IMR-90 (cell line): ENCODE measurements around the gene SARS1. TPM values are rescaled to one million over a fixed set of nuclear protein-coding genes. Genes with fewer than 3 reads are reported as not detected.

Source experiments
- ATAC-seq: fragments of 200-7000 bp; cut with Tn5 transposase; 2 replicates; pipeline ENCODE4 v1.9.1; 2020; ENCODE audit warnings: low read depth, mild to moderate bottlenecking, moderate library complexity
- BruUV-seq: library from RNA; stranded (reverse); fragments of 400-500 nt; replicated peaks from 2 replicates; lab custom pipeline; 2021; lab: Mats Ljungman, UMichigan
- CTCF ChIA-PET: fragments of 300-600 bp; formaldehyde crosslinking; extraction: SDS; loops from one replicate; lab custom pipeline; 2021; ENCODE audit warnings: antibody characterized with exemption; lab: Yijun Ruan, JAX
- POLR2A ChIA-PET: fragments of 300-600 bp; sonication (Branson Sonifier 250); formaldehyde crosslinking; loops from one replicate; lab custom pipeline; 2022; ENCODE audit warnings: antibody characterized with exemption; ENCODE audit not compliant: unreplicated experiment; lab: Charles Lee
- DNase-seq: peaks from one replicate; pipeline ENCODE4 v3.0.0; 2013
- H2AFZ ChIP-seq: replicated peaks from 2 replicates; pipeline ENCODE3; 2013; ENCODE audit warnings: low read length, mild to moderate bottlenecking; ENCODE audit not compliant: poor library complexity
- H2AK5ac ChIP-seq: 2 replicates; pipeline ENCODE4 v1.6.1; 2013; ENCODE audit warnings: low read depth, low read length, inconsistent platforms
- H2AK9ac ChIP-seq: replicated peaks from 2 replicates; pipeline ENCODE3; 2013; ENCODE audit warnings: mild to moderate bottlenecking, low read depth, low read length, moderate library complexity; ENCODE audit not compliant: poor library complexity
- H2BK120ac ChIP-seq: 2 replicates; pipeline ENCODE4 v1.6.1; 2013; ENCODE audit warnings: low read depth, low read length, inconsistent platforms
- H2BK15ac ChIP-seq: 3 replicates; pipeline ENCODE4 v1.6.1; 2013; ENCODE audit warnings: low read depth, low read length, inconsistent platforms
- H2BK20ac ChIP-seq: 2 replicates; pipeline ENCODE4 v1.6.1; 2013; ENCODE audit warnings: low read depth, mild to moderate bottlenecking, inconsistent platforms, low read length, moderate library complexity
- H2BK5ac ChIP-seq: 2 replicates; pipeline ENCODE4 v1.6.1; 2013; ENCODE audit warnings: mild to moderate bottlenecking, low read depth, low read length, inconsistent platforms; ENCODE audit not compliant: poor library complexity, severe bottlenecking
- H3K14ac ChIP-seq: replicated peaks from 2 replicates; pipeline ENCODE4 v1.6.1; 2013; ENCODE audit warnings: low read depth, low read length, inconsistent platforms
- H3K18ac ChIP-seq: 2 replicates; pipeline ENCODE4 v1.6.1; 2013; ENCODE audit warnings: low read depth, low read length, control low read depth
- H3K23ac ChIP-seq: 2 replicates; pipeline ENCODE4 v1.6.1; 2013; ENCODE audit warnings: low read depth, low read length, inconsistent platforms
- H3K27ac ChIP-seq: 2 replicates; pipeline ENCODE4 v1.5.1; 2013; ENCODE audit warnings: mild to moderate bottlenecking, control low read depth, low read length; ENCODE audit not compliant: insufficient read depth
- H3K27me3 ChIP-seq: 2 replicates; pipeline ENCODE4 v1.6.1; 2013; ENCODE audit warnings: low read length; ENCODE audit not compliant: control insufficient read depth, insufficient read depth
- H3K36me3 ChIP-seq: 2 replicates; pipeline ENCODE4 v1.6.1; 2013; ENCODE audit warnings: low read length, mixed read lengths; ENCODE audit not compliant: control insufficient read depth, insufficient read depth
- H3K4ac ChIP-seq: 2 replicates; pipeline ENCODE4 v1.6.1; 2013; ENCODE audit warnings: low read depth, low read length, inconsistent platforms
- H3K4me1 ChIP-seq: 2 replicates; pipeline ENCODE4 v1.6.1; 2013; ENCODE audit warnings: low read length, mixed read lengths; ENCODE audit not compliant: control insufficient read depth, insufficient read depth
- H3K4me2 ChIP-seq: 2 replicates; pipeline ENCODE4 v1.6.1; 2013; ENCODE audit warnings: low read depth, mild to moderate bottlenecking, control low read depth, low read length, moderate library complexity
- H3K4me3 ChIP-seq: 2 replicates; pipeline ENCODE4 v1.5.1; 2013; ENCODE audit warnings: low read depth, mild to moderate bottlenecking, control low read depth, low read length, moderate library complexity; ENCODE audit not compliant: insufficient read depth
- H3K56ac ChIP-seq: 2 replicates; pipeline ENCODE4 v1.6.1; 2013; ENCODE audit warnings: low read length, inconsistent platforms; ENCODE audit not compliant: insufficient read depth; ENCODE audit errors: extremely low read depth
- H3K79me1 ChIP-seq, 2 experiments: 2 replicates each; pipeline ENCODE4 v1.6.1; 2013; ENCODE audit warnings: low read length in 2 of 2, inconsistent platforms in 1 of 2, low read depth in 1 of 2
- H3K9ac ChIP-seq: 2 replicates; pipeline ENCODE4 v1.6.1; 2013; ENCODE audit warnings: low read depth, low read length, control low read depth
- H3K9me1 ChIP-seq: 2 replicates; pipeline ENCODE4 v1.6.1; 2013; ENCODE audit warnings: low read length, inconsistent platforms; ENCODE audit not compliant: insufficient read depth
- H3K9me3 ChIP-seq: 2 replicates; pipeline ENCODE4 v1.6.1; 2013; ENCODE audit warnings: low read length; ENCODE audit not compliant: control insufficient read depth, insufficient read depth
- H4K20me1 ChIP-seq: 2 replicates; pipeline ENCODE4 v1.6.1; 2013; ENCODE audit warnings: low read length, inconsistent platforms; ENCODE audit not compliant: insufficient read depth
- H4K5ac ChIP-seq: 2 replicates; pipeline ENCODE4 v1.6.1; 2013; ENCODE audit warnings: mild to moderate bottlenecking, low read depth, low read length, control low read depth
- H4K8ac ChIP-seq, 2 experiments: 2 replicates each; pipeline ENCODE4 v1.6.1; 2013; ENCODE audit warnings: low read depth in 2 of 2, low read length in 2 of 2, control low read depth in 1 of 2, inconsistent platforms in 1 of 2
- H4K91ac ChIP-seq: 2 replicates; pipeline ENCODE4 v1.6.1; 2013; ENCODE audit warnings: low read depth, low read length, inconsistent platforms; ENCODE audit not compliant: insufficient read depth
- FOS ChIP-seq: fragments of 150-350 bp; IDR thresholded peaks from 2 replicates; pipeline ENCODE4 v1.6.1; 2016; ENCODE audit warnings: low read depth, low read length
- MXI1 ChIP-seq: IDR thresholded peaks from 2 replicates; pipeline ENCODE4 v1.6.1; 2012; ENCODE audit warnings: low read depth, mild to moderate bottlenecking, low read length, moderate library complexity, borderline replicate concordance
- NFE2L2 ChIP-seq: fragments of 150-350 bp; IDR thresholded peaks from 2 replicates; pipeline ENCODE4 v1.6.1; 2016; ENCODE audit warnings: low read depth, mild to moderate bottlenecking, low read length
- POLR2A ChIP-seq: IDR thresholded peaks from 2 replicates; pipeline ENCODE4 v1.6.1; 2012; ENCODE audit warnings: mild to moderate bottlenecking, low read depth, low read length
- RFX5 ChIP-seq: IDR thresholded peaks from 2 replicates; pipeline ENCODE4 v1.8.0; 2012; ENCODE audit warnings: low read depth, mild to moderate bottlenecking, low read length, moderate library complexity
- WGBS, 2 experiments: methylation state at CpG; one replicate each; pipeline versions ENCODE4 v1.1.5 to v1.1.7; 2013; ENCODE audit warnings: missing lambda C conversion rate in 2 of 2; ENCODE audit not compliant: insufficient read length in 1 of 2; ENCODE audit errors: extremely low coverage in 2 of 2; 5-methylcytosine and 5-hydroxymethylcytosine counted together
- dilution Hi-C: fragments of 300-500 bp; cut with HindIII; formaldehyde crosslinking; loops from one replicate; pipeline ENCODE4 v1.14.3; 2018; ENCODE audit warnings: low sequenced_read_pairs; ENCODE audit not compliant: unreplicated experiment
- in situ Hi-C: fragments of 300-500 bp; cut with MboI; formaldehyde crosslinking; loops from 3 replicates; pipeline ENCODE4 v1.14.3; 2019; ENCODE audit warnings: low sequenced_read_pairs, inconsistent platforms, mixed read lengths
- intact Hi-C: fragments of 100-400 bp; cut with micrococcal nuclease; formaldehyde crosslinking; loops from 2 replicates; pipeline ENCODE4 v1.10.0; 2022
- polyA plus RNA-seq, 3 experiments: library from polyadenylated mRNA; depleted of rRNA; stranded (reverse); fragments of >200 nt; gene quantifications; 2 replicates each; pipeline ENCODE4 v1.2.3, GENCODE V29; 2012; ENCODE audit warnings: low replicate concordance in 1 of 3
- total RNA-seq: library from RNA; depleted of rRNA; stranded (reverse); fragments of >200 nt; gene quantifications from 2 replicates; pipeline ENCODE4 v1.2.3, GENCODE V29; 2012

Gene SARS1
- total and polyA plus RNA-seq, 2 of the 4 experiments (the other 2 are of a cell fraction): 231 to 348 TPM

DNA sequence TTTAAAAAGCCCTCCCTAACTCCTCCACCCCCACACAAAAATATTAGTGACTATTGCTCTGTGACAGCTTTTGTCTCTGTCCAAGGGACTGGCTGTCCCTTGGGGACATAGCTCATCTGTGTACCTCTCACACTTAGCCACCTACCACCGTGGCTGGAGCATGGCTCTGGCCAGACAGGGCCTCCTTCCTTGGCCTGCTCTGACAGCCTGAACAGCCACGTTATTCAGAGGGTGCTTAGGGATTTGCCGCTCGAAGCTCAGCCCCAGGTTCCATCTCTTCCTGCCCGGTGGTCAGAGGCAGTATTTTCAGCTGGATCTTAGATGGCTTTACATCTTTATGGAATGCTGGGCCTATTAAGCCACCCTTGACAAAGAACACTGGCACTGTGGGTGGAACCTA lies 29.5 kb downstream of the SARS1 start:
- Histone ChIP-seq H3K9me3 (no peaks in the 10 kb centered on the region), H2BK5ac (no peak overlapping the region), H3K27ac (no peak overlapping the region), H2AK5ac (no peak overlapping the region), H3K9me1 (peaks cover 14% of the 10 kb centered on the region), H3K4me3 (no peak overlapping the region), H3K36me3 (peaks cover 9% of the 10 kb centered on the region), H2AK9ac (no peak overlapping the region), H3K14ac (no peak overlapping the region), H3K4me2 (no peak overlapping the region), H4K5ac (no peak overlapping the region), H3K79me1 (peaks cover 0 to 14% of the 10 kb centered on the region in 2 experiments; a peak in 2 of 4 replicates), H3K56ac (no peak overlapping the region), H4K8ac (no peak overlapping the region), H3K27me3 (no peaks in the 10 kb centered on the region), H4K91ac (no peak overlapping the region), H2BK120ac (no peak overlapping the region), H3K18ac (no peak overlapping the region), H4K20me1 (peaks cover 15% of the 10 kb centered on the region), H3K4ac (no peak overlapping the region), H2BK20ac (no peak overlapping the region), H3K4me1 (peaks cover 11% of the 10 kb centered on the region), H2AFZ (no peak overlapping the region), H3K23ac (no peak overlapping the region), H3K9ac (no peak overlapping the region), H2BK15ac (no peak overlapping the region)
- dilution Hi-C loops (no loop called here), in situ Hi-C loops (no loop called here), intact Hi-C loops (no loop called here)
- no CpG with 5 or more reads among the region's 5 CpGs for WGBS, 2 experiments
- BruUV-seq: no TSS peak
- CTCF ChIA-PET: interaction anchor here (0.7 to 0.8 kb wide), 2 partner anchors 19 to 155 kb away, joined by 3 to 7 read pairs; partner anchors contain the start of gene SORT1
- TF ChIP-seq POLR2A: no peak
- TF ChIP-seq RFX5: no peak
- TF ChIP-seq FOS: no peak
- no peak for TF ChIP-seq NFE2L2
- no peak for TF ChIP-seq MXI1
- no peak for ATAC-seq
- no peak for DNase-seq
- POLR2A ChIA-PET: no interaction called here
